Activated B cell treated with CpG ODN at 0.5 μM for 24 hours (primary cell): ENCODE data around the gene BRF1. TPM values are rescaled to one million over a fixed set of nuclear protein-coding genes. Genes with fewer than 3 reads are reported as not detected.

Experiments
- ATAC-seq: fragments of 200-7000 bp; cut with Tn5 transposase; one replicate; pipeline ENCODE4 v1.10.0; 2021; ENCODE audit warnings: low read depth, mild to moderate bottlenecking, moderate library complexity
- CTCF ChIA-PET: fragments of 350-600 bp; sonication (Branson Sonifier 250); formaldehyde crosslinking; loops from one replicate; lab custom pipeline; 2021; ENCODE audit warnings: antibody characterized with exemption; lab: Charles Lee
- POLR2A ChIA-PET: fragments of 350-600 bp; sonication (Branson Sonifier 250); formaldehyde crosslinking; loops from one replicate; lab custom pipeline; 2021; ENCODE audit warnings: antibody characterized with exemption; lab: Charles Lee
- DNase-seq: peaks from one replicate; pipeline ENCODE4 v3.0.0; 2022
- H3K27ac Mint-ChIP-seq: one replicate; pipeline ENCODE4 v1.8.0; 2020; ENCODE audit warnings: mixed read lengths
- H3K27me3 Mint-ChIP-seq: one replicate; pipeline ENCODE4 v1.8.0; 2021; ENCODE audit warnings: mixed read lengths
- H3K36me3 Mint-ChIP-seq: one replicate; pipeline ENCODE4 v1.8.0; 2021; ENCODE audit warnings: low read depth, mixed read lengths
- H3K4me1 Mint-ChIP-seq: one replicate; pipeline ENCODE4 v1.8.0; 2021; ENCODE audit warnings: mixed read lengths
- H3K4me3 Mint-ChIP-seq: one replicate; pipeline ENCODE4 v1.8.0; 2020; ENCODE audit warnings: mild to moderate bottlenecking, mixed read lengths
- H3K9me3 Mint-ChIP-seq: one replicate; pipeline ENCODE4 v1.8.0; 2020; ENCODE audit warnings: mixed read lengths
- CTCF ChIP-seq: fragments of 200-600 bp; IDR thresholded peaks from one replicate; pipeline ENCODE4 v1.8.0; 2022; ENCODE audit warnings: antibody characterized with exemption, mild to moderate bottlenecking
- intact Hi-C: fragments of 100-400 bp; cut with micrococcal nuclease; formaldehyde crosslinking; loops from one replicate; pipeline ENCODE4 v1.15.1; 2024
- total RNA-seq: library from RNA; stranded (reverse); gene quantifications from 2 replicates; pipeline ENCODE4 v1.2.3, GENCODE V29; 2022

Gene BRF1
- total RNA-seq, 1 donor from 2014 or later = 32.8 TPM

GRCh38 chr14:105160776-105161175 lies 140.0 kb downstream of the BRF1 start:
- Mint-ChIP-seq H3K9me3 (no peaks in the 10 kb centered on the region), H3K4me1 (peaks cover 8% of the 10 kb centered on the region), H3K4me3 (no peak overlapping the region), H3K27me3 (peaks cover 7% of the 10 kb centered on the region), H3K36me3 (no peaks in the 10 kb centered on the region), H3K27ac (no peak overlapping the region)
- DNase-seq = no peak
- intact Hi-C loops = no loop called here
- ChIA-PET CTCF (no interaction called here), POLR2A (no interaction called here)
- TF ChIP-seq CTCF = no peak
- no peak for ATAC-seq

GRCh38 chr14:105159344-105159743 lies 141.5 kb downstream of the BRF1 start:
- Mint-ChIP-seq H3K27me3 (peaks cover 8% of the 10 kb centered on the region), H3K9me3 (no peaks in the 10 kb centered on the region), H3K36me3 (no peaks in the 10 kb centered on the region), H3K27ac (no peak overlapping the region), H3K4me3 (no peak overlapping the region), H3K4me1 (no peaks in the 10 kb centered on the region)
- ATAC-seq (no peak), DNase-seq (no peak)
- TF ChIP-seq CTCF = no peak
- POLR2A ChIA-PET = no interaction called here
- CTCF ChIA-PET = no interaction called here
- intact Hi-C loops = no loop called here

Other genes starting within 250 kb of the BRF1 start
- gene GPR132, start 235.6 kb downstream of the BRF1 start, total RNA-seq = 43.4 and 48.5 TPM in 2 replicates
- 0.07 and 0.44 TPM in 2 replicates for gene JAG2, start 132.2 kb downstream of the BRF1 start, total RNA-seq
- 15.1 and 15.2 TPM in 2 replicates for gene NUDT14, start 119.7 kb downstream of the BRF1 start, total RNA-seq
- gene BTBD6, start 52.5 kb downstream of the BRF1 start, total RNA-seq = 17.5 and 21.0 TPM in 2 replicates
- gene PACS2, start 13.7 kb upstream of the BRF1 start, total RNA-seq = 37.4 and 48.0 TPM in 2 replicates
- 2.8 and 5.7 TPM in 2 replicates for gene TEX22, start 97.5 kb upstream of the BRF1 start, total RNA-seq
- 115 and 119 TPM in 2 replicates for gene MTA1, start 118.8 kb upstream of the BRF1 start, total RNA-seq
- gene CRIP2, start 173.8 kb upstream of the BRF1 start, total RNA-seq = 2.9 and 3.0 TPM in 2 replicates
- 112 and 129 TPM in 2 replicates for gene CRIP1, start 185.9 kb upstream of the BRF1 start, total RNA-seq
- 16.7 and 18.1 TPM in 2 replicates for gene TEDC1, start 190.2 kb upstream of the BRF1 start, total RNA-seq
- 0.95 and 1.6 TPM in 2 replicates for gene TMEM121, start 225.6 kb upstream of the BRF1 start, total RNA-seq